SK-N-MC (cell line): ENCODE data around the gene KCNT1.

Experiments
- DNase-seq: peaks from one replicate; pipeline ENCODE4 v3.0.0-alpha.2; 2011; ENCODE audit warnings: low read depth, low spot score
- H3K27ac ChIP-seq: fragments of 200-600 bp; sonication (generic); 2 replicates; pipeline ENCODE4 v1.5.1; 2016; ENCODE audit warnings: mixed run types
- H3K36me3 ChIP-seq: fragments of 200-600 bp; sonication (generic); 2 replicates; pipeline ENCODE4 v1.6.1; 2017; ENCODE audit warnings: antibody characterized with exemption, low read length, mixed read lengths; ENCODE audit not compliant: insufficient read depth
- H3K4me3 ChIP-seq: fragments of 200-600 bp; sonication (generic); 2 replicates; pipeline ENCODE4 v1.5.1; 2016
- H3K9ac ChIP-seq: fragments of 200-600 bp; sonication (generic); 2 replicates; pipeline ENCODE4 v1.8.0; 2017; ENCODE audit warnings: mixed run types, mixed read lengths; ENCODE audit not compliant: insufficient read length
- H3K9me3 ChIP-seq: fragments of 200-600 bp; sonication (generic); 2 replicates; pipeline ENCODE4 v1.6.1; 2017; ENCODE audit warnings: low read depth, mild to moderate bottlenecking, antibody characterized with exemption, low read length, moderate library complexity, mixed read lengths
- EZH2 ChIP-seq: fragments of 200-600 bp; sonication (generic); IDR thresholded peaks from one replicate; pipeline ENCODE4 v1.6.1; 2017; ENCODE audit warnings: antibody characterized with exemption
- FOXP2 ChIP-seq: optimal IDR thresholded peaks from 2 replicates; pipeline ENCODE3; 2011; ENCODE audit warnings: mild to moderate bottlenecking, moderate library complexity; ENCODE audit not compliant: insufficient read depth; ENCODE audit errors: extremely low read length, control extremely low read depth
- POLR2AphosphoS5 ChIP-seq: IDR thresholded peaks from 2 replicates; pipeline ENCODE4 v1.6.1; 2012; ENCODE audit warnings: mild to moderate bottlenecking, low read depth, low read length, borderline replicate concordance

The KCNT1 gene

GRCh38 chr9:135766251-135766650, 64.3 kb downstream of the KCNT1 start:
- TF ChIP-seq EZH2, result no peak
- TF ChIP-seq POLR2AphosphoS5, result no peak
- TF ChIP-seq FOXP2, result no peak
- DNase-seq, result no peak
- Histone ChIP-seq H3K9ac (no peak overlapping the region), H3K4me3 (no peak overlapping the region), H3K36me3 (no peaks in the 10 kb centered on the region), H3K27ac (no peak overlapping the region), H3K9me3 (no peaks in the 10 kb centered on the region)

GRCh38 chr9:135766707-135767106, 64.7 kb downstream of the KCNT1 start:
- H3K36me3 ChIP-seq, result no peaks in the 10 kb centered on the region
- H3K9ac ChIP-seq, result no peak overlapping the region
- H3K4me3 ChIP-seq, result no peak overlapping the region
- H3K27ac ChIP-seq, result no peak overlapping the region
- DNase-seq, result no peak
- no peak for TF ChIP-seq FOXP2
- no peak for TF ChIP-seq EZH2
- TF ChIP-seq POLR2AphosphoS5, result no peak
- H3K9me3 ChIP-seq, result no peaks in the 10 kb centered on the region

DNA sequence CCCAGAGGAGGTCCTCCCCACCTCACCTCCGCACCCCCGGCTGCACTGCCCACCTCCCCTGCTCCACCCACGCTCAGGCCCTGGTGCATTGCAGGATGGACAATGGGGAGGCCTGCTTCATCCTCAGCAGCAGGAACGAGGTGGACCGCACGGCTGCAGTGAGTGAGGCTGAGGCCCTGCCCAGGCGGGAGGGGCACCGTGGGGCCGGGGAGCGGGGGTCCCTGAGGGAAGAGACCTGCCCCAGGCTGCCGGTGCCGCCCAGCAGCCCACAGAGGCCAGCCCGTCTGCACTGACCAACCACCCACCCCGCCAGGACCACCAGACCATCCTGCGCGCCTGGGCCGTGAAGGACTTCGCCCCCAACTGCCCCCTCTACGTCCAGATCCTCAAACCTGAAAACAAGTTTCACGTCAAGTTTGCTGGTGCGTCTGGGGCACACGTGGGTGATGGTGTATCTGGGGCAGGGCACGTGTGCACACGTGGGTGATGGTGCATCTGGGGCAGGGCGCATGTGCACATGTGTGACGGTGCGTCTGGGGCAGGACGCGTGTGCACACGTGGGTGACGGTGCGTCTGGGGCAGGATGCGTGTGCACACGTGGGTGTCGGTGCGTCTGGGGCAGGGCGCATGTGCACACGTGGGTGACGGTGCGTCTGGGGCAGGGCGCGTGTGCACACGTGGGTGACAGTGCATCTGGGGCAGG, 66.7 kb downstream of the KCNT1 start:
- no peaks in the 10 kb centered on the region for H3K9me3 ChIP-seq
- no peak overlapping the region for H3K4me3 ChIP-seq
- H3K27ac ChIP-seq, result no peak overlapping the region
- no peak for DNase-seq
- H3K36me3 ChIP-seq, result no peaks in the 10 kb centered on the region
- no peak overlapping the region for H3K9ac ChIP-seq
- TF ChIP-seq POLR2AphosphoS5 (no peak), EZH2 (no peak), FOXP2 (no peak)

DNA sequence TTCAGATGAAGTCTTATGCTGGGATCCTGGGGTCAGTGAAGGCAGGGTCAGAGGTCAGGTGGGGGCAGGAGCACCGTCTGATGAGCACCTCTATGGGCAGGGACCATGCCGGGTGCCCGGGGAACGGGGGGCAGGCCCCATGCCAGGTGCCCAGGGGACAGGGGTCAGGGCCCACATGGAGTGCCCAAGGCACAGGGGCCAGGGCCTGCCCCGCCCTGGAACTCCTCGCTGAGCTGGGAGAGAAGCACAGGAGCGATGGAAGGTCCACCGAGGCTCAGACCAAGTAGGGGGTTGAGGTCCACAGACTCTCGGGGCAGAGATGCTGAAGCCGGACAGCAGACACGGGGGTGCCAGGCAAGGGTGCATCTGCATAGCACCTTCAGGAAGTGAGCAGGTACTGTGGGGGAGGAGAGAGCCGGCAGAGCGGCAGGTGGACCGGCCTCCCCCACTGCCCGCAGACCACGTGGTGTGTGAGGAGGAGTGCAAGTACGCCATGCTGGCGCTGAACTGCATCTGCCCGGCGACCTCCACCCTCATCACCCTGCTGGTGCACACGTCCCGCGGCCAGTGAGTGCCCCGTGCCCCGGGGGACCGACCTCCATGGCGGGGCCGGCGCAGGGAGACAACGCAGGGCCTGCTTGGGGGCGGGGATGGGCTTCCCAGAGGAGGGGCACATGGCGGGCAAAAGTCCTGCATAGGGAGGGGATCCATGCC, 67.7 kb downstream of the KCNT1 start:
- H3K9ac ChIP-seq, result no peak overlapping the region
- no peaks in the 10 kb centered on the region for H3K9me3 ChIP-seq
- no peaks in the 10 kb centered on the region for H3K36me3 ChIP-seq
- H3K4me3 ChIP-seq, result no peak overlapping the region
- TF ChIP-seq EZH2 (no peak), FOXP2 (no peak), POLR2AphosphoS5 (no peak)
- no peak for DNase-seq
- H3K27ac ChIP-seq, result no peak overlapping the region

DNA sequence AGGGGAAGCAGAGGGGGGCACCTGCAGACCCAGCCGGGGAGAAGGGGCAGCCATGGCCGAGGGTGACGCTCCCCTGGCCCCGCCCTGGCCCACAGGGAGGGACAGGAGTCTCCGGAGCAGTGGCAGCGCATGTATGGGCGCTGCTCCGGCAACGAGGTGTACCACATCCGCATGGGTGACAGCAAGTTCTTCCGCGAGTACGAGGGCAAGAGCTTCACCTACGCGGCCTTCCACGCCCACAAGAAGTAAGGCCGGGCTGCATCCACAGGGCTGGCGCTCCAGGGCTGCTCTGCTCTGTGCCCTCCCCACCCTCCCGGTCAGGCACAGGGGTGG, 68.2 kb downstream of the KCNT1 start:
- no peak overlapping the region for H3K27ac ChIP-seq
- DNase-seq, result no peak
- TF ChIP-seq POLR2AphosphoS5, result no peak
- TF ChIP-seq EZH2, result no peak
- TF ChIP-seq FOXP2, result no peak
- no peaks in the 10 kb centered on the region for H3K36me3 ChIP-seq
- no peak overlapping the region for H3K9ac ChIP-seq
- H3K4me3 ChIP-seq, result no peak overlapping the region
- H3K9me3 ChIP-seq, result no peaks in the 10 kb centered on the region

DNA sequence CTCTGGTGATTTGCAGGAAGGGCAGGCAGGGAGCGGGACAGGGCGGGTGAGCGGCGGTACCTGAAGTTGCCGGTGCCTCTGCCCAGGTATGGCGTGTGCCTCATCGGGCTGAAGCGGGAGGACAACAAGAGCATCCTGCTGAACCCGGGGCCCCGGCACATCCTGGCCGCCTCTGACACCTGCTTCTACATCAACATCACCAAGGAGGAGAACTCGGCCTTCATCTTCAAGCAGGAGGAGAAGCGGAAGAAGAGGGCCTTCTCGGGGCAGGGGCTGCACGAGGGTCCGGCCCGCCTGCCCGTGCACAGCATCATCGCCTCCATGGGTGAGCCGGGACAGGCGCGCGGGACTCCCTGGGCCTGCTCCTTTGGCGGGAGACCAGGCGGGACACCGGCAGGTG, 68.8 kb downstream of the KCNT1 start:
- TF ChIP-seq EZH2 (no peak), FOXP2 (no peak), POLR2AphosphoS5 (no peak)

GRCh38 chr9:135771401-135772051, 69.5 kb downstream of the KCNT1 start:
- no peak overlapping the region for H3K4me3 ChIP-seq
- no peaks in the 10 kb centered on the region for H3K9me3 ChIP-seq
- TF ChIP-seq FOXP2 (no peak), EZH2 (no peak), POLR2AphosphoS5 (no peak)
- no peak overlapping the region for H3K27ac ChIP-seq
- no peaks in the 10 kb centered on the region for H3K36me3 ChIP-seq
- no peak for DNase-seq
- H3K9ac ChIP-seq, result no peak overlapping the region

More for the DNA sequence above, 68.8 kb downstream of the KCNT1 start:
- H3K9me3 ChIP-seq, result no peaks in the 10 kb centered on the region
- no peak overlapping the region for H3K9ac ChIP-seq
- H3K36me3 ChIP-seq, result no peaks in the 10 kb centered on the region
- no peak for DNase-seq
- H3K4me3 ChIP-seq, result no peak overlapping the region
- no peak overlapping the region for H3K27ac ChIP-seq

DNA sequence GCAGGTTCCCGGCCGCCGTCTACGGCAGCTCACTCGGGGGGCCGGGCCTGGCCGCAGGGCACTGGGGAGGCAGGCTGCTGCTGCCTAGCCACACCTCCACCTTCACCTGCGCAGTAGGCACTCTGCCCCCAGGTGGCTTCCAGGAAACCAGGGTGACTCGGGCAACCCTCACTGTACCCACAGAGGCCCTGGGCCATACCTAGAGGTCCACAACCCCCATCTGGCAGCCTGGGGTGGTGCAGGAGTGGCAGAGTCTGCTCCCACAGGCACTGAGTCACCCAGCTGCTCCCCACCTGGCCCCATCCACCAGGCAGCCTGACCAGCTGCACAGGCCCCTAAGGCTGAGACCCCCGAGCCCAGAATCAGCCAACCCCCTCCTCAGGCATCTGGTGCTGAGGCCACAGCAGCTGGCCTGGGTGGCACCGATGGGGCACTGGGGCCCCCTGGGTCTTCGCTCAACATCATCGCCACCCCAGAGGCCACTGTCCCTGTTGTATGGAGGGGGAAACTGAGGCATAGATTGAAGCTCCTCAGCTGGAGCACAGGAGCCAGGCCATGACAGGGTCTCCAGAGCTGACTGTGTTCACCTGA, 70.2 kb downstream of the KCNT1 start:
- no peak overlapping the region for H3K27ac ChIP-seq
- DNase-seq, result no peak
- no peak overlapping the region for H3K4me3 ChIP-seq
- no peaks in the 10 kb centered on the region for H3K36me3 ChIP-seq
- H3K9me3 ChIP-seq, result no peaks in the 10 kb centered on the region
- no peak overlapping the region for H3K9ac ChIP-seq
- TF ChIP-seq EZH2 (no peak), POLR2AphosphoS5 (no peak), FOXP2 (no peak)
